ENCODE results near the gene LDB1.

The LDB1 gene

DNA sequence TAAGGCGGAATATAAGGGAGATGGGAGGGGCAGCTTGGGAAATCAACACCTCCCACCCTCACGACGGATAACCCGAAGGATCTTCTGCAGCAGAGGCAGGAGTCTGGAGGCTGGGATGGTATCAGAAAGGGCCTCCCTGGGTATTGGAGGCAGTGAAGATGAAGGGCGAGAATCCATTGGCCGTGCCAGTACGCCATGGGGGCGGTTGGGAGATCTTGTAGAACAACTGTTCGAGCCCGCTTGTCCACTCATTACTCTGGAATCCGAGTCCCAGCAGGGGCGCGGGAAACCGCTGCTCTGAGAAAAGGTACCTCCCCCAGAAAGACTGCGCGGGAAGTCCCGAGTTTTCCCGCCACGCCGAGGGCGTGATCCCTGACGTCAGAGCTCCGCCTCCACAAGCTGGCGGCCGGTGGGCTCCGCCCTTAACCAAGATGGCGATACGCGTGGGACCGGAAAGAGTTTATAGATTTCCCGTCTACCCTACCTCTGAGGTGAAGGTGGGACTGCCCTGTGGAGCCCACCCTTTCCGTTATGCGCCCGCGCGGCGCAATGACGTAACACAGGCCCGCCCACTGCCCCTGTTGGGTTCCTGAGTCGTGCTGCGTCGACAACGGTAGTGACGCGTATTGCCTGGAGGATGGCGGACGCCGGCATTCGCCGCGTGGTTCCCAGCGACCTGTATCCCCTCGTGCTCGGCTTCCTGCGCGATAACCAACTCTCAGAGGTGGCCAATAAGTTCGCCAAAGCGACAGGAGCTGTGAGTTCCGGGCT lies 31.8 kb upstream of the LDB1 start, which contains the start of gene NOLC1:
Gene NOLC1, plus strand, starts transcription at position 616 of the 771 bp plus-strand sequence. Its CDS starts 22 bp downstream, at position 638.
- Histone ChIP-seq H3K9me3 (ENCODE audit: control insufficient read depth, insufficient read depth, low read length) (no peaks in the 10 kb centered on the region), H4K20me1 (ENCODE audit: control insufficient read depth, insufficient read depth, low read depth, low read length) (peaks cover 7% of the 10 kb centered on the region; the same call in 1 of the 2 replicates), H3K36me3 (ENCODE audit: control insufficient read depth, low read length) (peaks cover 95% of the 10 kb centered on the region), H3F3A (ENCODE audit: control insufficient read depth, insufficient read depth) (peaks cover 29% of the 10 kb centered on the region), H3K9me2 (replicated peaks; ENCODE audit: control insufficient read depth, low read length) (no peaks in the 10 kb centered on the region), H3K4me1 (ENCODE audit: control insufficient read depth, low read length) (peaks cover 46% of the 10 kb centered on the region), H3K27ac (ENCODE audit: low read depth, low read length) (peak within 1 kb of the TSS; percentile 79), H3K4me3 (ENCODE audit: low read length) (peak within 1 kb of the TSS; percentile 94), H3K27me3 (ENCODE audit: control insufficient read depth, low read length) (no peaks in the 10 kb centered on the region), H3K4me2 (ENCODE audit: low read length) (peak within 1 kb of the TSS; percentile 90), H3K79me2 (ENCODE audit: control insufficient read depth, low read length) (peaks cover 58% of the 10 kb centered on the region)
- TF ChIP-seq CTCF (IDR thresholded peaks at IDR 0.05; ENCODE audit: low read depth, low read length, poor library complexity, severe bottlenecking) (no peak), EZH2phosphoT487 (IDR thresholded peaks at IDR 0.05; ENCODE audit: borderline replicate concordance, low read length) (no peak)

DNA sequence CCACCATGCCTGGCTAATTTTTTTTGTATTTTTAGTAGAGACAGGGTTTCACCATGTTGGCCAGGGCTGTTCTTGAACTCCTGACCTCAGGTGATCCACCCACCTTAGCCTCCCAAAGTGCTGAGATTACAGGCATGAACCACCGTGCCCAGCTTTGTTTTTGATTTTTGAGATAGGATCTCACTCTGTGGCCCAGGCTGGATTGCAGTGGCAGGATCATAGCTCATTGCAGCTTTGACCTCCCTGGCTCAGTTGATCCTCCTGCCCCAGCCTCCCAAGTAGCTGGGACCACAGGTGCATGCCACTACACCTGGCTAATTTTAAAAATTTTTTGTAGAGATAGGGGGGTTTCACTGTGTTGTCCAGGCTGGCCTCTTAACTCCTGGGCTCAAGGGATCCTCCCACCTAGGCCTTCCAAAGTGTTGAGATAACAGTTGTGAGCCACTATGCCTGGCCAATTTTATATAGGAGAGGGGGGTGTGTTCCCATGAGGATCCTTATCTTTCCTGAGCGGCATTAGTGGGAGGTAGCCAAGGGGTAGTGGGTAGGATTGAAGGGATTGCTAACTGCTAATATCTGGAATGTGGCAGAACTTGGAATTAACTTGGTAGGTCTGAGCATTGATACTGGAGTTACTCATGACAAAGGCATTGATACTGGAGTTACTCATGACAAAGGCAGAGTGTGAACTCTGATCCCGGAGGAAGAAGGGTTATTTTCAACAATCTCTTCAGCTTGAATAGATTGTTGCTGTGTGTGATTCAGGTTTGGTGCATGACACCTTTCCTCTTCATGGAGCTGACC lies 31.0 kb upstream of the LDB1 start:
- TF ChIP-seq CTCF (IDR thresholded peaks at IDR 0.05; ENCODE audit: low read depth, low read length, poor library complexity, severe bottlenecking) (no peak), EZH2phosphoT487 (IDR thresholded peaks at IDR 0.05; ENCODE audit: borderline replicate concordance, low read length) (no peak)
- peaks cover 95% of the 10 kb centered on the region for H3K36me3 ChIP-seq (ENCODE audit: control insufficient read depth, low read length)
- H3F3A ChIP-seq (ENCODE audit: control insufficient read depth, insufficient read depth), result peaks cover 29% of the 10 kb centered on the region
- peak overlapping the region; percentile 81 for H3K4me2 ChIP-seq (ENCODE audit: low read length)
- H4K20me1 ChIP-seq (ENCODE audit: control insufficient read depth, insufficient read depth, low read depth, low read length), result peaks cover 7% of the 10 kb centered on the region; the same call in 1 of the 2 replicates
- H3K4me1 ChIP-seq (ENCODE audit: control insufficient read depth, low read length), result peaks cover 46% of the 10 kb centered on the region
- H3K79me2 ChIP-seq (ENCODE audit: control insufficient read depth, low read length), result peaks cover 50% of the 10 kb centered on the region
- no peaks in the 10 kb centered on the region for H3K9me2 ChIP-seq (replicated peaks; ENCODE audit: control insufficient read depth, low read length)
- H3K9me3 ChIP-seq (ENCODE audit: control insufficient read depth, insufficient read depth, low read length), result no peaks in the 10 kb centered on the region
- peak overlapping the region; percentile 66 for H3K4me3 ChIP-seq (ENCODE audit: low read length)
- no peaks in the 10 kb centered on the region for H3K27me3 ChIP-seq (ENCODE audit: control insufficient read depth, low read length)
- H3K27ac ChIP-seq (ENCODE audit: low read depth, low read length), result peak overlapping the region; percentile 79

GRCh38 chr10:102148275-102148674 lies 28.1 kb upstream of the LDB1 start:
- Histone ChIP-seq H3K36me3 (ENCODE audit: control insufficient read depth, low read length) (peaks cover 92% of the 10 kb centered on the region), H3F3A (ENCODE audit: control insufficient read depth, insufficient read depth) (peaks cover 29% of the 10 kb centered on the region), H3K9me3 (ENCODE audit: control insufficient read depth, insufficient read depth, low read length) (no peaks in the 10 kb centered on the region), H4K20me1 (ENCODE audit: control insufficient read depth, insufficient read depth, low read depth, low read length) (no peaks in the 10 kb centered on the region), H3K79me2 (ENCODE audit: control insufficient read depth, low read length) (peaks cover 33% of the 10 kb centered on the region), H3K27me3 (ENCODE audit: control insufficient read depth, low read length) (no peaks in the 10 kb centered on the region), H3K27ac (ENCODE audit: low read depth, low read length) (no peak overlapping the region), H3K4me3 (ENCODE audit: low read length) (no peak overlapping the region), H3K4me1 (ENCODE audit: control insufficient read depth, low read length) (peaks cover 31% of the 10 kb centered on the region), H3K9me2 (replicated peaks; ENCODE audit: control insufficient read depth, low read length) (no peaks in the 10 kb centered on the region), H3K4me2 (ENCODE audit: low read length) (no peak overlapping the region)
- TF ChIP-seq CTCF (IDR thresholded peaks at IDR 0.05; ENCODE audit: low read depth, low read length, poor library complexity, severe bottlenecking), result no peak
- no peak for TF ChIP-seq EZH2phosphoT487 (IDR thresholded peaks at IDR 0.05; ENCODE audit: borderline replicate concordance, low read length)
